Measurements from ENCODE around the gene CBR3.
A peak's percentile ranks its signal among the peaks of the same experiment; 100 is the strongest.
"Not testable (repeated sequence)": the region's sequence is repeated elsewhere in the genome, so short reads cannot be mapped to it uniquely, and the experiment has no call there.

The CBR3 gene

GRCh38 chr21:36134803-36135390 is at the start of gene CBR3:
Gene CBR3, plus strand, starts transcription at chr21:36135079. Its CDS starts 114 bp downstream, at chr21:36135193.
- DNase-seq, result no peak

- DNase-seq, result no peak
These were observed 47.3 kb upstream of the CBR3 start for GRCh38 chr21:36087362-36088138.

- no peak for DNase-seq
These were observed 44.9 kb upstream of the CBR3 start for GRCh38 chr21:36089946-36090345.

GRCh38 chr21:36092681-36093080 is 42.2 kb upstream of the CBR3 start:
- DNase-seq, result no peak

GRCh38 chr21:36093512-36093911 is 41.4 kb upstream of the CBR3 start:
- no peak for DNase-seq

GRCh38 chr21:36096398-36097290 is 38.2 kb upstream of the CBR3 start:
- DNase-seq, result no peak

GRCh38 chr21:36097427-36098181 is 37.3 kb upstream of the CBR3 start:
- DNase-seq, result no peak

- DNase-seq, result no peak
These were observed 36.7 kb upstream of the CBR3 start for GRCh38 chr21:36098182-36098532.

GRCh38 chr21:36099000-36099399 is 35.9 kb upstream of the CBR3 start:
- no peak for DNase-seq

- not testable (repeated sequence) for DNase-seq
These were observed 35.1 kb upstream of the CBR3 start for GRCh38 chr21:36099695-36100211.

GRCh38 chr21:36100971-36101641 is 33.8 kb upstream of the CBR3 start:
- DNase-seq, result no peak

- no peak for DNase-seq
These were observed 31.4 kb upstream of the CBR3 start for GRCh38 chr21:36103434-36103833.

GRCh38 chr21:36104317-36105300 is 30.3 kb upstream of the CBR3 start:
- DNase-seq, result no peak

GRCh38 chr21:36105327-36105842 is 29.5 kb upstream of the CBR3 start:
- DNase-seq, result no peak

GRCh38 chr21:36109868-36110267 is 25.0 kb upstream of the CBR3 start:
- no peak for DNase-seq

- no peak for DNase-seq
These were observed 23.6 kb upstream of the CBR3 start for GRCh38 chr21:36111238-36111637.

GRCh38 chr21:36113647-36114428 is 21.0 kb upstream of the CBR3 start:
- DNase-seq, result peak; percentile 69

GRCh38 chr21:36115138-36115730 is 19.6 kb upstream of the CBR3 start:
- no peak for DNase-seq

- DNase-seq, result no peak
These were observed 17.6 kb upstream of the CBR3 start for GRCh38 chr21:36117286-36117741.

Data from DMS79 treated with DMSO at 0.1 percent for 48 hours (cell line).